GM21619 (cell line): ENCODE measurements around the gene OPHN1.

Source experiments
- ATAC-seq: cut with Tn5 transposase; IDR thresholded peaks from one replicate; pipeline ENCODE4 v1.9.1; 2021; ENCODE audit not compliant: unreplicated experiment

OPHN1 gene

DNA sequence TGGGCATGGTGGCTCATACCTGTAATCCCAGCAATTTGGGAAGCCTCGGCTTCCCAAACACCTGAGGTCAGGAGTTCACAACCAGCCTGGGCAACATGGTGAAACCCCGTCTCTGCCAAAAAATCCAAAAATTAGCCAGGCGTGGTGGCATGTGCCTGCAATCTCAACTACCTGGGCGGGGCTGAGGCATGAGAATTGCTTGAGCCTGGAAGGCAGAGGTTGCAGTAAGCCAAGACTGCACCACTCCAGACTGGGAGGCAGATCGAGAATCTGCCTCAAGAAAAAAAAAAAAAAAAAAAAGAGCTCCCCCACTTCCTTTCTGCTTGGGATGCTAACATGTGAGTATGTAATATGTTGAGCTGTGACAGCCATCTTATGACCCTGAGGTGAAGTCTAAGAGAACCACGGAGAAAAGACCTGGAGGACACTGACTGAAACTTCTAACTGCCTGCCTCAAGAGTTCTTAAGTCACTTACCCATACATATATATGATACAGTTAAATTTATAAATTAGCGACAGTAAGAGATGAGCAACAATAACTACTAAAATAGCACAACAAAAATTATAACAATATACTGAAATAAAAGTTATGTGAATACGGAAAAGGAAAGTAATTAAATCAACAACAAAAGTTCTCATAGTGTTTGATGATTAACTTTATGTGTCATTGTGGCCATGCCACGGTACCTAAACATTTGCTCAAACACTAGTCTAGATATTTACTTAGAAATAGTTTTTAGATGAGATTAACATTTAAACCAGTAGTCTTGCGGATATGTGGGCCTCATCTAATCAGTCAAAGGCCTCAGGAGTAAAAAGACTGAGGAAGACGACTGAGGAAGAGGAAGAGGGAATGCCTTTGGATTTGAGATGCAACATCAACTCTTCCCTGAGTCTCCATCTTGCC, 178.3 kb downstream of the OPHN1 start:
- ATAC-seq, result no peak

DNA sequence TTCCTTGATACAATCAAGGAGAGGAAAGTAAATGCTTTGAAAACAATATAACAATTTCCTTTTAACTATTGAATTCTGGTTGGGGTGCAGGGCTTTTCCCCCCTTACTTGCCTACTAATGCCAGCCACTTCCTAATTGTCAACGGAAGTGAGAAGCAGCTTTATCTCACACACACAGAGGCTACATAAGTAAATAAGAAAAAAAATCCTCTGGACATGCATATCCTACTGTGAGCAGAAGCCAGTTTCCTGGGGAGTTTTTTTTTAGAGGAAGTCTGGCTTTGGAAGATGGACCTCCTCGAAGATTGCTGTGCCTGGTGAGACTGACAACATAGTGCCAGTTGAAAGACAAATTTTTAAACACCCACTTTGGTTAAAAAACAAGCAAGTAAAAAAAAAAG, 180.6 kb downstream of the OPHN1 start:
- no peak for ATAC-seq

DNA sequence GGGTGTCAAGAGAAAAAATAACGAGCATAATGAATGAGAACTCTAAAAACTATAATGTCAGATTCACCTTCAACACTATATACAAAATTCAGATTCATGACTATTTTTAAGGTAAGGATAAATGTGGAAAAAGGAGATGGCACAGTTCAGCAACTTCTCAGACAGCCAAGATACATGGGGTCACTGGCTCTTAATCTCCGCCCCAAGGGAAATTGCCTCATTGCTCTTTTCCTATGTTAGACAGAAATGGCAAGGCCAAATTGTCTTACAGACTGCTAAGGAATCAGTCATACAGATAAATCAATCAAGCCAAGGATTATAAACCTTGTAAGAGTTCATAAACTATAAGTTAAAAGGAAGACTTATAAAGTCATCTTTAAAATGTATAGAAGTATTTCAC, 183.4 kb downstream of the OPHN1 start:
- ATAC-seq, result no peak

DNA sequence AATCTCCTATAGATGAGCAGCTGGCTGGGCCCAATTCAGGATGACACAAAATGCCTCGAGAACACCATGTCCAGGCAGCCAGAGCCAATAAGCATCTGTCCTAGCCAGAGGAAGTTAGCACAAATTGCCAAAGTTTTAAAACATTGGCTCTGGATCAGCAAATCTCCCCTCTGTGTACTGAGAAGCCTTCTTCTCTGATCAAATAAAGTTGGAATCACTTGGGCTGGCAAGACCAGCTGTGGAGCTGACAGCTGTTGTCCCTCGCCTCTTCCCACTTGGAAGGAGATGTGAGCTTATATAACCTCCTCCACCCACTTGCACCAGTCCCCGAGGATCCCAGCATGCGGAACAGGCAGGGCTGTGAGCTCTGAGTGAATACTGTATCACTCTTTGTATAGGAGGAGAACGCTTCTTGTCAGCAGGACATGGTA, 183.9 kb downstream of the OPHN1 start:
- no peak for ATAC-seq

DNA sequence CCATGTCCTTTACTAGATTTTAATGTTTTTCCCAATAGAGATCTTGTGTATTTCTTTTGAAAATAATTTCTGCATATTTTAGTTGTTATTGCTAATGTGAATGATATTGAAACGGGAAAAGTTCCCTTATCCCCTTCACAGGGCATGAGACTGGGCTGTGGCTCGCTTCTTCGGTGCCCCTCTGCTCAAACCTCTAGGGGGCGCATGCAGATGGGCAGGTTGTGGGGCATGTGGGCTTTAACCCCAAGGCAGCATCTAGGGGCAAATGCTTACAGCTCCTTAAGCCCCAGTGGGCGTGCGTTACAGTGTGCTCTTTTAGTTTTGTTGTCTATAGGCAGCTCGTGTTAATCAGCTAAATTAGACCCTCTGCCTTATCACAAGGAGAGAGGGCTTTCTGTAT, 194.7 kb downstream of the OPHN1 start:
- no peak for ATAC-seq

DNA sequence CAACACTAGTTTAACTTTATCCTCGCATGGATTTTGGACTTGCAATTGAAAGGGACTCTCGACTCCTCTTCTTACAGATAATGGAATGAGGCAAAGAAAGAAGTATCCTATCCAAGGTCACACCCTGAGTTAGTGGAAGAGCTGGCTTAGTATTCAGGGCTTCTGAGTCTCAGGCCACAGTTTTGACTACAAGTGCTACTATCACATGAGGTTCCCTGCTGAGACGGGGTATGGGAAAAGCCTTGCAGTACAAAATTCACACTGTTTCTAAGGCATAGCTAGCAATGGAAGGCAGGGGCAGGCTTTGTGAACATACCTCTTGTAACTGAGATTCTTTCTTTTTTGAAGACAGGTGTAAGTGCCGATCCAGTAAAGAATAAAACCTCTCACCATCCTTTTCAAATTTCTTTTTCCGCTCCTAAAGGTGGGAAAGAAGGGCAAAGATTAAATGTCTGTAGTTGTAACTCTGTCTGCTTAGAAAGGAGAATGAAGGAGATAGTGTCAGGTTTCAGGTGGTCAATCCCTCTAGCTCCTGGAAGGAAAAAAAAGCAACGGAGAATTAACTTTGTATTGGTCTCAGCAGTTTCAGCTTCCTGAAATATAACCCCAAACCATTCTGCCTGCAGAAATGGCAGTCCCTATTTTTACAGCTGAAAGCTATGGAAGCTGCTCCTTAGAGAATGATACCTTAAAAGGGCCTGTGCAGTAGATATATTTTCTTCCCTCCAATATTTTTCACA, 199.0 kb downstream of the OPHN1 start:
- ATAC-seq, result no peak

DNA sequence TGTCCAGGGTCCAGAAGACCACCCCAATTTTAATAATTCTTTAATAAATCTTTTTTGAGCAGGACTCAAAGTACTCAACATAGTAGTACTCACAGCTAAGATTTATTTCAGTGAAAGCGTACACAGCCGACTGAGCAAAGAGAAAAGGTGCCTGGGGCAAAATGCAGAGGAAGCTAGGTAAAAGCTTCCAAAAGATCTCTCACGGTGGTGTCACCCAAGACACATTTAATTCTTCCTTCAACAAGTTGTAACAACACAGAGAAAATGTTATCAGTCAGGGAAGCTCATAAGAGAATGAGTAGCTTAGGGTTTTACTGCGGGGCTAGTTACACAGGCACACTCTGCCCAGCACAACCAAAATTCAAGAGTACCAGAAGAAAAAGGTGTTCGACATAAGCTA, 201.1 kb downstream of the OPHN1 start:
- no peak for ATAC-seq

DNA sequence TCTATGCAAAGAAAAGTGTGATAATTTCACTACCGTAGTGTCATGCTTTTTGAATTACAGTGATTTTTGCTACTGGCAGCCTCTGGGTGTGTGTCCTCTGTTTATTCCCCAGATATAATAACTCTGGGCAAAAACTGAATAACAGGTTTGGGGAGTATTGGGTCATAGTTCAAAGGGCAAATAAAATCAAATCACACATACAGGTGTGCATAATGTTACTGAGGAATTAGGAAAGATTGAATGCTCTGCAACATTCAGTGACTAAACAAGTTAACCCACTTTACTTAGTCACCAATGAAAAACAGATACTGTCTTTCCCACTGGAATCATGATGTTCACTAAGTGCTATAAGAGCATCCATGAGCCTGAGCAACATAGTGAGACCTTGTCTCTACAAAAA, 224.3 kb downstream of the OPHN1 start:
- ATAC-seq, result no peak

- ATAC-seq, result no peak
Measured at GRCh38 chrX:68204521-68205038, 228.7 kb downstream of the OPHN1 start.

DNA sequence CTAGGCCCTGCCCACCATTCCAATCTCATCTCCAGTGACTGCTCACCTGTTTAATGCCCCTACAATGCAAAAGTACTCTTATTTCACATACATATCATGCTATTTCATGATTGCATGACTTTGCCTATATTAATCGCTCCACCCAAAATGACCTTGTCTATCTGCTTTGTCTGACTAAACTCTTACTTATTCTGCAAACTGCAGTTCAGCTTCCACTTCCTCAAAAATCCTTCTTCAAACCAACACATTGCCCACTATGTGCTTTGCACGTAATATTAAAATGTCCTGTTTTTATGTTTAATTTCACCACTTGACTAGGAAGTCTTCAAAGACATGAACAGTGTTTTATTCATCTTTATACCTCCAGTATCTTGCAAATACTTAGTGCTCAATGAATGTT, 229.6 kb downstream of the OPHN1 start:
- ATAC-seq, result no peak

GRCh38 chrX:68203211-68203610, 230.1 kb downstream of the OPHN1 start:
- ATAC-seq, result no peak

DNA sequence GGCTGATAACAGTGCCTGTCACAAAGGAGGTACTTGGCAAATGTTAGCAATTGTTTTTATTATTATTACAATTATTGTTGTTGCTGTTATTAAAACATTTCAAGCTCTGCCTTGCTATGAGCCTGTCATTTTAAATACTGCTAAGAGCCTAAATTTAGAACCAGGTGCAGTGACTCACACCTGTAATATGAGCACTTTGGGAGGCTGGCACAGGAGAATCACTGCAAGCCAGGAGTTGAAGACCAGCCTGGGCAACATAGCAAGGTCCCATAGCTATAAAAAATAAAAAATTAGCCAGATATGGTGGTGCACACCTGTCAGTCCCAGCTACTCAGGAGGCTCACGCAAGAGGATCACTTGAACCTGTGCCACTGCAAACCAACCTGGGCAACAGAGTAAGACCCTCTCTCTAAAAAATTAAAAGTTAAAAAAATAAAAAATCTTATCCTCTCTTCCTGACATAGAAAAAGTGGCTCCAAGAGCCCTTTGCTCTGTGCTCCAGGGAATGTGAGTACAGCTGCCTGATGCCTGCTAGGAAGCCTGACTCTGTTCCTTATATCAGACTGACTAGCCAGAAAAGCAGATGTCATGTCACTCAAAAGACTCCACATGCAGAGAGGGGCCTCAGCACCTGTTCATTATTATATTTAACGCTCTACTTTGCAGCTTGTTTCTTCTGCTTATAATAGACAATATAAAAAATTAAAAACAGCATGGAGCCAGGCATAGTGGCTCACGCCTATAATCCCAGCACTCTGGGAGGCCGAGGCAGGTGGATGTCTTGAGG, 234.0 kb downstream of the OPHN1 start:
- no peak for ATAC-seq

DNA sequence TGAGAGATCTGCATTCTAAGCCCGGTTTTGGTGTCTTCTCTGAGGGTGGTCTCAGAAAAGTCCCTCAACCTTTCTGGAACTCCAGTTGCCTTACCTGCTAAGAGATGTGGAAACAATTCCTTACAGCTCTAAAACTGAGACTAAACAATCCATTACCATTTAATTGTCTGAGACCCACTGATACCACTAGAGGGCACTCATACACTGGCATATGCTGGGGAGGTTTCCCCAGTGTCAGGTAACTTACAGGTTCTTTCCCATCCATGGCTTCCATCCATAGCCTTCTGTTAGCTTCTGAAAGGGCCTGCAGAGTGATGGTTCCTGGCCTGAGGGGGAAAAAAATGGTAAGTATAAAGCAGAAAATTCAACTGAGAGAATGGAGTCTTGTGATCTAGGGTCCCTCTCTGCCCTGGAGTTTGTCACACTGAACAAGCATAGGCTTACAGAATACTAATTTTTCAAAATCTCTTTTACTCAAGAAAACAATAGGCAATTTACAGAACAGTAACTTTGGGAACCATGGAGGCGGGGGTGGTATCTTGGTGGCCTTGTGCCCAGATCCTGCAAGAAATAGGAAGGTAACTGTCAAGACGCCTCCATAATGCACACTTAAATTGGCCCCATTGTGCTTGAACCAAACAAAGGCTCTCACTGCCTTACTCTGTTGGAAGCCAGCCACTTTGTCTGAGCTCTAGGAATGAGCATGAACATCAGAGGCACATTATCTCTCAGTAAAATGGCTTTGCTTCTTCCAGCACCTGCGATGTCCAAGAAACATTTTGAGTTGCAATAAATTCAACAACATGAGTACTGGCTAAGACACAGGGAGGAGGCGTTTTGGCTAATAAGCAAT, 236.1 kb downstream of the OPHN1 start:
- ATAC-seq, result no peak

- ATAC-seq, result no peak
Measured at GRCh38 chrX:68195561-68195960, 237.7 kb downstream of the OPHN1 start.

GRCh38 chrX:68193786-68194185, 239.5 kb downstream of the OPHN1 start:
- ATAC-seq, result no peak

DNA sequence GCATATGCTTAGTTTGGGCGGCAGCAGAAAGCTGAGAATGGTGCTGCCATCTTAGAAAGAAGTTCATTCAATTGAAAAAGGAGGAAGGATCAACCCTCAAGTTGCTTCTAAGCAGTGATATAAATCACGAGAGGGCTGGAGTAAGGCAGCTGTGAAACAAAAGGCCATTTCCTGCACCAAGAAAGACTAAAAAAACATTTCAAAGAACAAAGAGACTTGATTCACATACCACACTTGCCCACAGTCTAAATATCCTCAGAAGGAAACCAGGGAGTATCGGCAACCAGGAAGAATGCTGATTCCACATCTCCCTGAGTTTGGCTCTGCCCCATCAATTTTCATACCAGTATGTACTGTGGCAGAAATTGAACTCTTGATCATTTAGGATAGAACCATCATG, 240.1 kb downstream of the OPHN1 start:
- ATAC-seq, result no peak

- ATAC-seq, result no peak
Measured at GRCh38 chrX:68190799-68191198, 242.5 kb downstream of the OPHN1 start.

- no peak for ATAC-seq
Measured at GRCh38 chrX:68186552-68187262, 246.6 kb downstream of the OPHN1 start.

- ATAC-seq, result no peak
Measured at GRCh38 chrX:68185161-68185560, 248.1 kb downstream of the OPHN1 start.
